ENCODE results near the gene SLC25A41. TPM values are rescaled to one million over a fixed set of nuclear protein-coding genes. Genes with fewer than 3 reads are reported as not detected.
A peak's percentile ranks its signal among the peaks of the same experiment; 100 is the strongest.
"Not testable (repeated sequence)": the region's sequence is repeated elsewhere in the genome, so short reads cannot be mapped to it uniquely, and the experiment has no call there.

SLC25A41 gene
- polyA plus RNA-seq, 3 donors: not detected

- 94% methylated on average over 9 of the region's 10 CpGs for WGBS (ENCODE audit: insufficient coverage)
- H3K27ac ChIP-seq (ENCODE audit: low read depth in 1 of 2, low read length in 2 of 2): no peak overlapping the region
These were observed 31.5 kb downstream of the SLC25A41 start for GRCh38 chr19:6402058-6402457.

GRCh38 chr19:6400062-6400944 is 33.3 kb downstream of the SLC25A41 start:
- H3K9me3 Mint-ChIP-seq; H4K20me1 ChIP-seq (ENCODE audit: insufficient read depth, low read length); H2AFZ ChIP-seq (ENCODE audit: insufficient read depth, low read depth, low read length, poor library complexity, severe bottlenecking); H3K27ac ChIP-seq (ENCODE audit: low read depth in 1 of 2, low read length in 2 of 2); intact Hi-C loops (cut with micrococcal nuclease); H3K4me3 Mint-ChIP-seq; H3K4me3 ChIP-seq (replicated peaks in 1 of 3; ENCODE audit: low read depth in 2 of 3, low read length in 3 of 3); H3K9me3 ChIP-seq (replicated peaks in 1 of 2; ENCODE audit: control insufficient read depth in 1 of 2, insufficient read depth in 1 of 2, low read length in 2 of 2); H3K4me1 Mint-ChIP-seq; H3K79me2 ChIP-seq (ENCODE audit: insufficient read depth, low read length); H3K9ac ChIP-seq (ENCODE audit: insufficient read depth, low read length, poor library complexity, severe bottlenecking); H3K36me3 Mint-ChIP-seq; H3K36me3 ChIP-seq (replicated peaks in 1 of 2; ENCODE audit: control insufficient read depth in 1 of 2, insufficient read depth in 2 of 2, low read length in 2 of 2); H3K27ac Mint-ChIP-seq; H3K4me1 ChIP-seq (ENCODE audit: control insufficient read depth in 1 of 2, insufficient read depth in 2 of 2, low read length in 2 of 2); H3K27me3 Mint-ChIP-seq (ENCODE audit: low read depth in 3 of 3); H3K27me3 ChIP-seq (ENCODE audit: control insufficient read depth in 2 of 2, insufficient read depth in 2 of 2, low read length in 2 of 2); H3K4me2 ChIP-seq (replicated peaks; ENCODE audit: extremely low read depth, low read length, poor library complexity, severe bottlenecking); DNase-seq: not testable (repeated sequence)
- 100% methylated on average over 5 of the region's 23 CpGs for WGBS (ENCODE audit: insufficient coverage)

More at GRCh38 chr19:6402058-6402457, 31.5 kb downstream of the SLC25A41 start:
- no peak overlapping the region for H2AFZ ChIP-seq (ENCODE audit: insufficient read depth, low read depth, low read length, poor library complexity, severe bottlenecking)
- no peak overlapping the region for H3K4me3 Mint-ChIP-seq
- no peaks in the 10 kb centered on the region for H3K36me3 ChIP-seq (replicated peaks in 1 of 2; ENCODE audit: control insufficient read depth in 1 of 2, insufficient read depth in 2 of 2, low read length in 2 of 2)
- H3K27ac Mint-ChIP-seq: peak overlapping the region in 2 of 7 donors; percentile 7 to 26
- H3K27me3 ChIP-seq (ENCODE audit: control insufficient read depth in 2 of 2, insufficient read depth in 2 of 2, low read length in 2 of 2): no peaks in the 10 kb centered on the region
- H3K36me3 Mint-ChIP-seq: no peaks in the 10 kb centered on the region
- no peaks in the 10 kb centered on the region for H3K9me3 ChIP-seq (replicated peaks in 1 of 2; ENCODE audit: control insufficient read depth in 1 of 2, insufficient read depth in 1 of 2, low read length in 2 of 2)
- H3K4me1 ChIP-seq (ENCODE audit: control insufficient read depth in 1 of 2, insufficient read depth in 2 of 2, low read length in 2 of 2): peaks cover 0 to 3% of the 10 kb centered on the region in 2 donors
- TF ChIP-seq CTCF (IDR thresholded peaks at IDR 0.05): no peak
- peaks cover 7% of the 10 kb centered on the region for H3K4me1 Mint-ChIP-seq
- no peaks in the 10 kb centered on the region for H3K9me3 Mint-ChIP-seq
- H3K4me2 ChIP-seq (replicated peaks; ENCODE audit: extremely low read depth, low read length, poor library complexity, severe bottlenecking): no peak overlapping the region
- H3K27me3 Mint-ChIP-seq (ENCODE audit: low read depth in 3 of 3): peaks cover 1 to 3% (median 2%) of the 10 kb centered on the region in 3 donors
- intact Hi-C loops (cut with micrococcal nuclease): no loop called here
- H4K20me1 ChIP-seq (ENCODE audit: insufficient read depth, low read length): no peaks in the 10 kb centered on the region
- H3K4me3 ChIP-seq (replicated peaks in 1 of 3; ENCODE audit: low read depth in 2 of 3, low read length in 3 of 3): no peak overlapping the region
- no peak for DNase-seq
- no peak overlapping the region for H3K9ac ChIP-seq (ENCODE audit: insufficient read depth, low read length, poor library complexity, severe bottlenecking)
- H3K79me2 ChIP-seq (ENCODE audit: insufficient read depth, low read length): no peaks in the 10 kb centered on the region

All from CD14-positive monocyte (primary cell).